ENCODE data around the gene RAD51B. TPM values are rescaled to one million over a fixed set of nuclear protein-coding genes. Genes with fewer than 3 reads are reported as not detected.

The RAD51B gene
- total RNA-seq, 1 experiment from 2014 or later, result 16.7 TPM

DNA sequence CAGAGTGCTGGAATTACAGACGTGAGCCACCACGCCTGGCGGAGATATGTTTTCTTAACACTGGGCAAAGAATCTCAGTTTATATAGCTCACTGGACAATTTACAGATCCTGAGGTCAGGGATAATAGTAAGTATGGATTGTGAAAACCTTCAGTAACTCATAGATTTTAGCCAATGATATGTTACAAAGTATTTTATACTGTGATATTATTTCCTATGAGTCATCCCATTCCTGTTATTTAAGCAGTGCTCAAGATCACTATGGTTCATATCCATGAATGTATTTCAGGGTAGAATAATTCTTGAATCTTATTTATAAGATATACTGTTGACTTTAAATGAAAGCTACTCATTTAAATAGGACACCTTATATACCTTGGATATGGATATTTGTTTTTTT, 107.2 kb downstream of the RAD51B start:
- no peaks in the 10 kb centered on the region for H3K79me1 ChIP-seq (ENCODE audit: insufficient read depth, low read depth, low read length, poor library complexity, severe bottlenecking)
- H2AK5ac ChIP-seq (ENCODE audit: insufficient read length, low read length), result no peak overlapping the region
- H3K4me2 ChIP-seq (ENCODE audit: insufficient read depth, insufficient read length, low read length), result no peak overlapping the region
- no peak overlapping the region for H2BK5ac ChIP-seq (ENCODE audit: insufficient read length, low read length)
- no peak overlapping the region for H2BK15ac ChIP-seq (ENCODE audit: low read depth, low read length)
- H4K20me1 ChIP-seq (ENCODE audit: control insufficient read depth, insufficient read depth, insufficient read length), result no peaks in the 10 kb centered on the region
- no peak overlapping the region for H4K91ac ChIP-seq (ENCODE audit: insufficient read length, low read depth, low read length)
- H3K14ac ChIP-seq (ENCODE audit: insufficient read depth, low read length), result no peak overlapping the region
- H2AFZ ChIP-seq (ENCODE audit: low read length), result no peak overlapping the region
- H3K56ac ChIP-seq (ENCODE audit: insufficient read length, low read depth, low read length), result no peak overlapping the region
- no peaks in the 10 kb centered on the region for H3K4me1 ChIP-seq (ENCODE audit: insufficient read depth, low read length)
- H2BK120ac ChIP-seq (ENCODE audit: low read depth, low read length, poor library complexity, severe bottlenecking), result no peak overlapping the region
- no peak overlapping the region for H2BK12ac ChIP-seq (ENCODE audit: insufficient read length, low read depth, low read length)
- H2BK20ac ChIP-seq (ENCODE audit: low read depth, low read length, poor library complexity, severe bottlenecking), result peak overlapping the region; percentile 45
- Mint-ChIP-seq H3K4me1 (peaks cover 12 to 16% of the 10 kb centered on the region in 2 experiments), H3K4me3 (no peak overlapping the region), H3K9me3 (peaks cover 34 to 62% of the 10 kb centered on the region in 2 experiments), H3K27me3 (ENCODE audit: low read depth) (no peaks in the 10 kb centered on the region), H3K27ac (no peak overlapping the region), H3K36me3 (ENCODE audit: insufficient read depth in 1 of 3, low read depth in 3 of 3) (peaks cover 19 to 54% (median 45%) of the 10 kb centered on the region in 3 experiments)
- H3K9ac ChIP-seq (ENCODE audit: extremely low read depth, insufficient read length, low read length), result no peak overlapping the region
- H3K23ac ChIP-seq (ENCODE audit: insufficient read length, low read depth, low read length), result no peak overlapping the region
- H3K4ac ChIP-seq (ENCODE audit: low read depth, low read length), result no peak overlapping the region
- no CpG with 5 or more reads among the region's 3 CpGs for WGBS (ENCODE audit: extremely low coverage, insufficient read length, low lambda C conversion rate)
- no peaks in the 10 kb centered on the region for H3K27me3 ChIP-seq (ENCODE audit: insufficient read depth, low read length)
- no peak for DNase-seq
- no peaks in the 10 kb centered on the region for H3K79me2 ChIP-seq (ENCODE audit: insufficient read depth, low read length)
- no peaks in the 10 kb centered on the region for H3K23me2 ChIP-seq (ENCODE audit: insufficient read length, low read depth, low read length, poor library complexity, severe bottlenecking)
- H4K5ac ChIP-seq (ENCODE audit: insufficient read length, low read depth, low read length), result no peak overlapping the region
- no peak overlapping the region for H3K18ac ChIP-seq (ENCODE audit: insufficient read length, low read depth, low read length)
- H3K27ac ChIP-seq (ENCODE audit: insufficient read length, low read depth, low read length), result no peak overlapping the region
- no peak for TF ChIP-seq CTCF (conservative IDR thresholded peaks at IDR 0.05)
- H3K9me3 ChIP-seq (ENCODE audit: control insufficient read depth, low read depth, low read length), result no peaks in the 10 kb centered on the region
- H3T11ph ChIP-seq (ENCODE audit: low read length), result no peak overlapping the region
- no peak overlapping the region for H4K8ac ChIP-seq (replicated peaks; ENCODE audit: insufficient read length, low read depth, low read length)
